ENCODE results near the gene OPA3.
"Not testable (repeated sequence)": the region's sequence is repeated elsewhere in the genome, so short reads cannot be mapped to it uniquely, and the experiment has no call there.

OPA3 gene

GRCh38 chr19:45511074-45511473 is 73.5 kb downstream of the OPA3 start:
- Histone ChIP-seq H3K36me3 (ENCODE audit: control insufficient read depth, insufficient read depth, low read length) (no peaks in the 10 kb centered on the region), H3K9me3 (ENCODE audit: control insufficient read depth, low read length) (no peaks in the 10 kb centered on the region), H3K4me1 (ENCODE audit: control insufficient read depth, insufficient read depth, low read length) (peaks cover 53% of the 10 kb centered on the region), H3K27me3 (ENCODE audit: control insufficient read depth, insufficient read depth, low read length) (no peaks in the 10 kb centered on the region), H3K4me3 (ENCODE audit: low read length) (no peak overlapping the region), H3K9ac (ENCODE audit: low read length) (no peak overlapping the region)

DNA sequence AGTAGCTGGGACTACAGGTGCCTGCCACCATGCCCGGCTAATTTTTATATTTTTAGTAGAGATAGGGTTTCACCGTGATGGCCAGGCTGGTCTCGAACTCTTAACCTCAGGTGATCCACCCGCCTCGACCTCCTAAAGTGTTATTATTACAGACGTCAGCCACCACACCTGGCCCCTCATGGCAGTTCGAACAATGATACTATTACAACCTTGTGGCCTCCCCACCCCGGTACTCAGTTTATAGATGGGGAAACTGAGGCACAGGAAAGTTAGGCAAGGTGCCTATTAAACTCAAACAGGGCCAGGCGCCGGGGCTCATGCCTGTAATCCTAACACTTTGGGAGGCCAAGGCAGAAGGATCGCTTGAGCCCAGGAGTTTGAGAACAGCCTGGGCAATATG is 74.2 kb downstream of the OPA3 start:
- H3K4me1 ChIP-seq (ENCODE audit: control insufficient read depth, insufficient read depth, low read length): peaks cover 53% of the 10 kb centered on the region
- H3K4me3 ChIP-seq (ENCODE audit: low read length): not testable (repeated sequence)

GRCh38 chr19:45509692-45510015 is 74.9 kb downstream of the OPA3 start:
- no peaks in the 10 kb centered on the region for H3K36me3 ChIP-seq (ENCODE audit: control insufficient read depth, insufficient read depth, low read length)
- peaks cover 51% of the 10 kb centered on the region for H3K4me1 ChIP-seq (ENCODE audit: control insufficient read depth, insufficient read depth, low read length)
- H3K27me3 ChIP-seq (ENCODE audit: control insufficient read depth, insufficient read depth, low read length): no peaks in the 10 kb centered on the region
- no peak overlapping the region for H3K4me3 ChIP-seq (ENCODE audit: low read length)
- peak overlapping the region; percentile 100 for H3K9ac ChIP-seq (ENCODE audit: low read length)
- no peaks in the 10 kb centered on the region for H3K9me3 ChIP-seq (ENCODE audit: control insufficient read depth, low read length)

More for the DNA sequence above, 74.2 kb downstream of the OPA3 start:
- peak overlapping the region; percentile 100 for H3K9ac ChIP-seq (ENCODE audit: low read length)
- not testable (repeated sequence) for H3K36me3 ChIP-seq (ENCODE audit: control insufficient read depth, insufficient read depth, low read length); H3K27me3 ChIP-seq (ENCODE audit: control insufficient read depth, insufficient read depth, low read length); H3K9me3 ChIP-seq (ENCODE audit: control insufficient read depth, low read length)

GRCh38 chr19:45508861-45509691 is 75.5 kb downstream of the OPA3 start:
- H3K9ac ChIP-seq (ENCODE audit: low read length): peak overlapping the region; percentile 100
- H3K9me3 ChIP-seq (ENCODE audit: control insufficient read depth, low read length): no peaks in the 10 kb centered on the region
- no peaks in the 10 kb centered on the region for H3K27me3 ChIP-seq (ENCODE audit: control insufficient read depth, insufficient read depth, low read length)
- H3K36me3 ChIP-seq (ENCODE audit: control insufficient read depth, insufficient read depth, low read length): no peaks in the 10 kb centered on the region
- peak overlapping the region; percentile 93 for H3K4me3 ChIP-seq (ENCODE audit: low read length)
- H3K4me1 ChIP-seq (ENCODE audit: control insufficient read depth, insufficient read depth, low read length): peaks cover 46% of the 10 kb centered on the region

DNA sequence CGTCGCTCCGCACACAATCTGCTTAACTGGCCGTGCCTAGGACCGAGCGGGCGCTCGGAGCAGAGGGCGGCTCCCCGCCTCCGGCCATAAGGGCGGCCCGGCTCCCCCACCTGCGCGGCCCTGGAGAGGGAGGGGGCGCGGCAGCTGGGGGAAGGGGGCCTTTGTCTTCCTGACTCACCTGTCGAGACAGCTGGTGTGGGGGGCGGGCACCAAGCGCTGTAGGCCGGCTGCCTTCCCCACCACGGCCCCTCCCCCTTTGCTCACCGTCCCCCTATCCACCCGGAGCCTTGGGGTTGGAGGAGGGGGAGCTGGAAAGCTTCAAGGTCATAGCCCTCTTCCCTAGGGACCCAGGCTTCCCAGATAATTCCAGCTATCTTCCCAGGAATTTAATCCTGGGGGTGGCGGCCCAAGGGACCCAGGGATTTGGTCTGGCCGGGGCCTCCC is 76.2 kb downstream of the OPA3 start:
- Histone ChIP-seq H3K4me1 (ENCODE audit: control insufficient read depth, insufficient read depth, low read length) (peaks cover 40% of the 10 kb centered on the region), H3K9me3 (ENCODE audit: control insufficient read depth, low read length) (no peaks in the 10 kb centered on the region), H3K9ac (ENCODE audit: low read length) (peak overlapping the region; percentile 100), H3K27me3 (ENCODE audit: control insufficient read depth, insufficient read depth, low read length) (no peaks in the 10 kb centered on the region), H3K4me3 (ENCODE audit: low read length) (peak overlapping the region; percentile 93), H3K36me3 (ENCODE audit: control insufficient read depth, insufficient read depth, low read length) (no peaks in the 10 kb centered on the region)

DNA sequence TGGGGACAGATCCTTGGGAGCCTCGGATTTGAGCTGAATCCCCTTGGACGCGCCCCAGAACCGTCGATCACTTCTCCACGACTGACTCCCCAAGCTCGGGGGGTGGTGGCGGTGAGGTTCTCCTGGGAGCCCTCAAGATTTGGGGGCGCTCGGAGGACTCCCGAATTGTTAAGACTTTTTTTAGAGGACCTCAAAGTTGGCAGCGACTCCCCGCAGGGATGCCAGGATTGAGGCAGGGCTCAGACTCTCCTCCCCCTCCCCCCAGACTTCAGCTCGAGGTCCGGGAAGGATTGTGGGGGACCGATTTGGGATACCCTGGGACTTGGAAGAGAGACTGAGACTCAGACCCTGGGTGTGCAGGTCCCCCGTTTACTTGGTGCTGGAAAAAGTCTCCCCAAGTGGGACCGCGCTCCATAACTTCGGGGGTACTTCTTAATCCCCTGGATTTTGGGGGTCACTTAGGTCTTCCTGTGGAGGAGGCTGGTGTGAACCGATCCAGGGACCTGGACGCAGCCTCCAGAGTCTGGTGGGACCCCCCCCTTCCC is 76.7 kb downstream of the OPA3 start:
- Histone ChIP-seq H3K4me1 (ENCODE audit: control insufficient read depth, insufficient read depth, low read length) (peaks cover 35% of the 10 kb centered on the region), H3K27me3 (ENCODE audit: control insufficient read depth, insufficient read depth, low read length) (no peaks in the 10 kb centered on the region), H3K9me3 (ENCODE audit: control insufficient read depth, low read length) (no peaks in the 10 kb centered on the region), H3K4me3 (ENCODE audit: low read length) (peak overlapping the region; percentile 93), H3K9ac (ENCODE audit: low read length) (peak overlapping the region; percentile 100), H3K36me3 (ENCODE audit: control insufficient read depth, insufficient read depth, low read length) (no peaks in the 10 kb centered on the region)

DNA sequence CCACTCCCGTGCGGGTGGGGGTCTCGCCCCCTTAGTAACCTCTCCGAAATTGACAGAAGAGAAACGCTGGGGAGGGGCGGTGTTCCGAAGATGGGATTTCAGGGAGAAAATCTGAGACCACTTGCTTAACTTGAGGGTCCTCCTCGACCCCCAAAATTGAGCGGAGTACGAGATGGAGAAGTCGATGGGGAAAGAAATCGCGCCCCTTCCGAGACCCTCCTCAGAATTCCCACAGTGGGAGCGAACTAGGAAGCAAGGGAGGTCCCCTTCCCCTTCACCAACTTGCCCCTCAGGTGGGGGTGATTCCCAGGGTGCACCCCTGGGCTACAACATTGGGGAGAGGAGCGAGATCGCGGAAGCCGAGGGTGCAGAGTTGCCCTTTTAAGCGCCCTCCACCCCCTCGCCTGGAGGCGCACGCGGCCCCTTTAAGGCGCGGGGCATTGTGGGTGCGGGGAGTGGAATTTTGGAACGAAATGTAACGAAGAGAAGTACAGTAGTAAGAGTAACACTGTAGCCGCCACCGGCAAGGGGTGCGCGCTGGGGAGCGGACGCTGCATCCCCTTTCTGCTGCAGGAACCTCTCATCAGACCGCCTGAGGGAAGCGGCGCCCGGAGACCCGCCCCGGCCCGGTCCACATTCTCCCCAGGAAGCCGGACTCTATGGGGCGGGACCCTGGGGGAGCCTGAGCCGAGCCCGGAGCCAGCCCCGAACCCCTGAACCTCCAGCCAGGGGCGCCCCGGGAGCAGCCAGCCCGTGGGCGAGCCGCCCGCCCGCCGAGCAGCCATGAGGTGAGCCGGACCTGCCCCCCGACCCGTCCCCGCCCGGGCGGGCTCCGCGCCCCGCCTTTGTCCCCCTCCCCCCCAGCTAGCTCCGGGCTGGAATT is 77.4 kb downstream of the OPA3 start, which contains the start of gene VASP:
VASP (plus strand) TSS at position 491 of the 883 bp plus-strand sequence; CDS start at position 784, 293 bp downstream.
- H3K4me1 ChIP-seq (ENCODE audit: control insufficient read depth, insufficient read depth, low read length): peaks cover 34% of the 10 kb centered on the region
- H3K4me3 ChIP-seq (ENCODE audit: low read length): peak within 1 kb of the TSS; percentile 93
- H3K27me3 ChIP-seq (ENCODE audit: control insufficient read depth, insufficient read depth, low read length): no peaks in the 10 kb centered on the region

DNA sequence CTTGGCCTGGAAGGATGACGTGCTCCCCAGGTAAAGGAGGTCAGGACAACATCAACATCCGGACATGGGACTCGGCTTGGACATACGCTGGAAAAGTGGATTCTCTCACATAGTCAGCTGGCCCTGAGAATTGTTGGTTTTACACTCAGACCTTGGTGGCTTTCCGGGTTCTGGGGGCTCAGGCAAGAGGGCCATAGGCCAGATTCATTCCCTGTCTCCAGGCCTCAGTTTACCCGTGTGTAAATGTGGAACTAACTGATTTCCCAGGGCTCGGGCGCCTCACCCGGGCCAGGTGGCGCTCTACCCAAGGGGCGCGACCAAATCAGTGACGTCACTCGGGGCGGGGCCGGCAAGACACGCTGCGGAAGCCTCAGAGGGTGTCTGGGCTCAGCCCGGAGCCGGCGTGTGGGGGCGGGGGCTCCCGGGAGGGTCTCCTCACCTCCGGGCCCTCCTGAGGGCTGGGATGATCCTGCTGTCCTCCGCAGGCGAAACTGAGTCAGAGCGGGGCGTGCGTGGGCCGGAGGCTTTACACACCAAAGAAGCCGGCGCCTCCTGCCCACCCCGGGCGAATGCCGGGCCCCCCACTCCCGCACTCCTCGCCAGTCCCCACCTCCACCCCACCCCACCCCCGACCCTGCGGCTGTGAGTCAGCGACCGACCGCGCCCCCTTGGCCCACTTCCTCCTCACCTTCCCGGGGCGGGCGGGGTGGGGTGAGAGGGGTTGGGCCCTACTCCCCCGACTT is 78.2 kb downstream of the OPA3 start:
- peak overlapping the region; percentile 100 for H3K9ac ChIP-seq (ENCODE audit: low read length)
- H3K4me3 ChIP-seq (ENCODE audit: low read length): peak overlapping the region; percentile 93
- H3K4me1 ChIP-seq (ENCODE audit: control insufficient read depth, insufficient read depth, low read length): peaks cover 33% of the 10 kb centered on the region
- no peaks in the 10 kb centered on the region for H3K27me3 ChIP-seq (ENCODE audit: control insufficient read depth, insufficient read depth, low read length)
- H3K36me3 ChIP-seq (ENCODE audit: control insufficient read depth, insufficient read depth, low read length): no peaks in the 10 kb centered on the region
- H3K9me3 ChIP-seq (ENCODE audit: control insufficient read depth, low read length): no peaks in the 10 kb centered on the region

More for the DNA sequence above, 77.4 kb downstream of the OPA3 start, which contains the start of gene VASP:
- Histone ChIP-seq H3K9ac (ENCODE audit: low read length) (peak within 1 kb of the TSS; percentile 100), H3K9me3 (ENCODE audit: control insufficient read depth, low read length) (no peaks in the 10 kb centered on the region), H3K36me3 (ENCODE audit: control insufficient read depth, insufficient read depth, low read length) (no peaks in the 10 kb centered on the region)

GRCh38 chr19:45505996-45506245 is 78.7 kb downstream of the OPA3 start:
- peak overlapping the region; percentile 20 for H3K4me3 ChIP-seq (ENCODE audit: low read length)
- no peaks in the 10 kb centered on the region for H3K9me3 ChIP-seq (ENCODE audit: control insufficient read depth, low read length)
- no peaks in the 10 kb centered on the region for H3K27me3 ChIP-seq (ENCODE audit: control insufficient read depth, insufficient read depth, low read length)
- no peaks in the 10 kb centered on the region for H3K36me3 ChIP-seq (ENCODE audit: control insufficient read depth, insufficient read depth, low read length)
- peak overlapping the region; percentile 100 for H3K9ac ChIP-seq (ENCODE audit: low read length)
- peaks cover 28% of the 10 kb centered on the region for H3K4me1 ChIP-seq (ENCODE audit: control insufficient read depth, insufficient read depth, low read length)

DNA sequence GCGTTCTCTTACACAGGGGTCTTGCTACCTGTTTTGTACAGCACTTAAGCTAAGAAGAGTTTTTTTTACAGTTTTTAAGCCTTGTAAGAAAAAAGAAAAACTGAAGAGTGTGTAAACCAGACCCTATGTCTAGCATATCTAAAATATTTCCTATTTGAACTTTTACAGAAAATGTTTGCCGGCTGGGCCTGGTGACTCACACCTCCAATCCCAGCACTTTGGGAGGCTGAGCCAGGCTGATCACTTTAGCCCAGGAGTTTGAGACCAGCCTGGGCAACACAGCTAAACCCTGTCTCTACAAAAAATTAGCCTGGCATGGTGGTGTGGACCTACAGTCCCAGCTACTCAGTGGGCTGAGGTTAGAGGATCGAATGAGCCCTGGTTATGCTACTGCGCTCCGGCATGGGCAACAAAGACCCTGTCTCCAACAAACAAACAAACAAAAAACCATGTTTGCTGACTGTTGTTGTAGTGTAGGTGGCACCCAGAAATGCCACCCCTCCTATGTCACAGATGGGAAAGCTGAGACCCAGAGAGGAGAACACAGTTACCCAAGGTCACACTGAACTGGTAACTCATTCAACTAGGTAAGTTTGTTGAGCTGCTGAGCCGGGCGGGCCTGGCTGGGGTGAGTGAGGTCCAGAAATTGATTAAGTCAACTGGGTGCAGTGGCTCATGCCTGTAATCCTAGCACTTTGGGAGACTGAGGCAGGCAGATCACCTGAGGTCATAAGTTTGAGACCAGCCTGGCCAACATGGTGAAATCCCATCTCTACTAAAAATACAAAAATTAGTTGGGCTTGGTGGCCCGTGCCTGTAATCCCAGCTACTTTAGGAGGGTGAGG is 79.2 kb downstream of the OPA3 start:
- Histone ChIP-seq H3K9me3 (ENCODE audit: control insufficient read depth, low read length) (no peaks in the 10 kb centered on the region), H3K9ac (ENCODE audit: low read length) (peak overlapping the region; percentile 100), H3K27me3 (ENCODE audit: control insufficient read depth, insufficient read depth, low read length) (no peaks in the 10 kb centered on the region), H3K36me3 (ENCODE audit: control insufficient read depth, insufficient read depth, low read length) (no peaks in the 10 kb centered on the region), H3K4me3 (ENCODE audit: low read length) (no peak overlapping the region), H3K4me1 (ENCODE audit: control insufficient read depth, insufficient read depth, low read length) (peaks cover 23% of the 10 kb centered on the region)

DNA sequence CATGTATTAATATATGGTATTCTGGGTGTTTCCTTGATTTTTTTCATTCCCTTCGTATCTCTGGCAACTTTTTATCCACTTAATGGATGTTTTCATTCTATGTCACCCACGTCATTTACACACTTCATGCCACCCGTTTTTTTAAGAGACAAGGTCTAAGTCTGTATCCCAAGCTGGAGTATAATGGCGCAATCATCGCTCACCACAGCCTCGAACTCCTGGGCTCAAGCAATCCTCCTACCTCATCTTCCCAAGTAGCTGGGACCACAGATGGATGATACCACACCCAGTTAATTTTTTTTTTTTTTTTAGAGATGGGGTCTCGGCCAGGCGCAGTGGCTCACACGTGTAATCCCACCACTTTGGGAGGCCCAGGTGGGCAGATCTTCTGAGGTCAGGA is 80.7 kb downstream of the OPA3 start:
- no peaks in the 10 kb centered on the region for H3K36me3 ChIP-seq (ENCODE audit: control insufficient read depth, insufficient read depth, low read length)
- no peak overlapping the region for H3K4me3 ChIP-seq (ENCODE audit: low read length)
- H3K4me1 ChIP-seq (ENCODE audit: control insufficient read depth, insufficient read depth, low read length): peaks cover 25% of the 10 kb centered on the region
- H3K27me3 ChIP-seq (ENCODE audit: control insufficient read depth, insufficient read depth, low read length): peaks cover 4% of the 10 kb centered on the region
- H3K9ac ChIP-seq (ENCODE audit: low read length): no peak overlapping the region
- H3K9me3 ChIP-seq (ENCODE audit: control insufficient read depth, low read length): no peaks in the 10 kb centered on the region
